ENCODE results near the gene DISP1. TPM values are rescaled to one million over a fixed set of nuclear protein-coding genes. Genes with fewer than 3 reads are reported as not detected.
A peak's percentile ranks its signal among the peaks of the same experiment; 100 is the strongest.

DISP1 gene, protein sequence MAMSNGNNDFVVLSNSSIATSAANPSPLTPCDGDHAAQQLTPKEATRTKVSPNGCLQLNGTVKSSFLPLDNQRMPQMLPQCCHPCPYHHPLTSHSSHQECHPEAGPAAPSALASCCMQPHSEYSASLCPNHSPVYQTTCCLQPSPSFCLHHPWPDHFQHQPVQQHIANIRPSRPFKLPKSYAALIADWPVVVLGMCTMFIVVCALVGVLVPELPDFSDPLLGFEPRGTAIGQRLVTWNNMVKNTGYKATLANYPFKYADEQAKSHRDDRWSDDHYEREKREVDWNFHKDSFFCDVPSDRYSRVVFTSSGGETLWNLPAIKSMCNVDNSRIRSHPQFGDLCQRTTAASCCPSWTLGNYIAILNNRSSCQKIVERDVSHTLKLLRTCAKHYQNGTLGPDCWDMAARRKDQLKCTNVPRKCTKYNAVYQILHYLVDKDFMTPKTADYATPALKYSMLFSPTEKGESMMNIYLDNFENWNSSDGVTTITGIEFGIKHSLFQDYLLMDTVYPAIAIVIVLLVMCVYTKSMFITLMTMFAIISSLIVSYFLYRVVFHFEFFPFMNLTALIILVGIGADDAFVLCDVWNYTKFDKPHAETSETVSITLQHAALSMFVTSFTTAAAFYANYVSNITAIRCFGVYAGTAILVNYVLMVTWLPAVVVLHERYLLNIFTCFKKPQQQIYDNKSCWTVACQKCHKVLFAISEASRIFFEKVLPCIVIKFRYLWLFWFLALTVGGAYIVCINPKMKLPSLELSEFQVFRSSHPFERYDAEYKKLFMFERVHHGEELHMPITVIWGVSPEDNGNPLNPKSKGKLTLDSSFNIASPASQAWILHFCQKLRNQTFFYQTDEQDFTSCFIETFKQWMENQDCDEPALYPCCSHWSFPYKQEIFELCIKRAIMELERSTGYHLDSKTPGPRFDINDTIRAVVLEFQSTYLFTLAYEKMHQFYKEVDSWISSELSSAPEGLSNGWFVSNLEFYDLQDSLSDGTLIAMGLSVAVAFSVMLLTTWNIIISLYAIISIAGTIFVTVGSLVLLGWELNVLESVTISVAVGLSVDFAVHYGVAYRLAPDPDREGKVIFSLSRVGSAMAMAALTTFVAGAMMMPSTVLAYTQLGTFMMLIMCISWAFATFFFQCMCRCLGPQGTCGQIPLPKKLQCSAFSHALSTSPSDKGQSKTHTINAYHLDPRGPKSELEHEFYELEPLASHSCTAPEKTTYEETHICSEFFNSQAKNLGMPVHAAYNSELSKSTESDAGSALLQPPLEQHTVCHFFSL (N-terminal part only)
- total RNA-seq: 10 to 100 TPM in 3 of 7 donors, 1 to 10 TPM in 4; 4.4 to 14.3 (median 8.3) TPM
- polyA plus RNA-seq: 1 to 10 TPM; 1.5 to 1.9 (median 1.8) TPM
- long read RNA-seq, donor 1: 0 reads
- long read RNA-seq, donor 2: 0 reads

DNA sequence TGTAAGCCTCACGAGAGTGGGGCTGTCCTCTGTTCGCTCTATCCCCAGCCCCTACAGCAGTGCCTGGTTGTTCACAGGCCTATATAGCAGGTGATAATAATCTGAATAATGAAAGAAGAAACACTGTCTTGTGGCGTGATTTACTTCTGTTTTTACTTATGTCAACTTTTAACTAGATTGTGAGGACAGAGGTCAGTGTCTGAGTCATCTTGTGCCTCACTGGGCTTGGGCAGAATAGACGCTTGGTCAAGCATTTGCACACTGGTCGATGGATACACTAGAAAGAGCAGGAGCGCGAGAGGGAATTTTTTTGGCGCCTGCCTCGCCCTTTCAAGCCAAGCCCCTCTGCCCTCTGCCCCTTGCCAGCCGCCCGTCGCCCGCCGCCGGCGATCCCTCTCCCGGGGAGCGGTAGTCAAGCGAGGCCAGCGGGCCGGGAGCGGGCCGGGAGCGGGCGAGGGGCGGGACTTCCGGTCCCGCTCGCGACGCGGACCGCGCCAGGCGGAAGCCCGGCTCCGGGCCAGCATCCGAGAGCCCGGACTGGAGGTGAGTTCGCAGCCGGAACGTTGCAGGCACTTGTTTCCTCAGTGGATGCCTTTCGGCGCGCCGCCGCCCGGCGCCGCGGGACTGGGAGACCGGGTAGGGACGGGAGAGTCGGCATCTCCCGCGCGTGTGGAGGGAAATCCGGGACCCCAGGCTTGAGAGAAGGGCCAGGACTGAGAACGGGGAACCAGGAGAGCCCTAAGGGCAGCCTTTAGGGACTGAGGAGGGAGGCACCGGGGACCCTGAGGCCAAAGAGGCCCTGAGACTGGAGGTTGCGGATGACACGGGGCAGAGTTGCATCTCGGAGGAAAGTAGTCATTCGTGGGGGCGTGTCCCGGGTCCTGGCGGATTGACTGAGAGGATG lies at the start of gene DISP1:
Gene DISP1, plus strand, starts transcription at position 504 of the 904 bp plus-strand sequence. CDS start 127,785 bp downstream, outside the sequence.
- H3K27ac ChIP-seq: peak within 1 kb of the TSS; percentile 55 to 91 (median 88)
- no peaks in the 10 kb centered on the region for H3K27me3 ChIP-seq (replicated peaks in 1 of 7)
- H3K4me3 ChIP-seq: peak within 1 kb of the TSS; percentile 49 to 88 (median 78)
- no peaks in the 10 kb centered on the region for H3K36me3 ChIP-seq
- peak; percentile 67 to 85 (median 83) for TF ChIP-seq POLR2AphosphoS5 (IDR thresholded peaks at IDR 0.05)
- no peak for TF ChIP-seq POLR2A (IDR thresholded peaks at IDR 0.05)
- TF ChIP-seq, protein P1, sequence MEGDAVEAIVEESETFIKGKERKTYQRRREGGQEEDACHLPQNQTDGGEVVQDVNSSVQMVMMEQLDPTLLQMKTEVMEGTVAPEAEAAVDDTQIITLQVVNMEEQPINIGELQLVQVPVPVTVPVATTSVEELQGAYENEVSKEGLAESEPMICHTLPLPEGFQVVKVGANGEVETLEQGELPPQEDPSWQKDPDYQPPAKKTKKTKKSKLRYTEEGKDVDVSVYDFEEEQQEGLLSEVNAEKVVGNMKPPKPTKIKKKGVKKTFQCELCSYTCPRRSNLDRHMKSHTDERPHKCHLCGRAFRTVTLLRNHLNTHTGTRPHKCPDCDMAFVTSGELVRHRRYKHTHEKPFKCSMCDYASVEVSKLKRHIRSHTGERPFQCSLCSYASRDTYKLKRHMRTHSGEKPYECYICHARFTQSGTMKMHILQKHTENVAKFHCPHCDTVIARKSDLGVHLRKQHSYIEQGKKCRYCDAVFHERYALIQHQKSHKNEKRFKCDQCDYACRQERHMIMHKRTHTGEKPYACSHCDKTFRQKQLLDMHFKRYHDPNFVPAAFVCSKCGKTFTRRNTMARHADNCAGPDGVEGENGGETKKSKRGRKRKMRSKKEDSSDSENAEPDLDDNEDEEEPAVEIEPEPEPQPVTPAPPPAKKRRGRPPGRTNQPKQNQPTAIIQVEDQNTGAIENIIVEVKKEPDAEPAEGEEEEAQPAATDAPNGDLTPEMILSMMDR (IDR thresholded peaks at IDR 0.05 in 8 of 11, conservative IDR thresholded peaks at IDR 0.05 in 3 of 11): peak in 1 of 11 experiments; percentile 1
- H3K4me1 ChIP-seq: peaks cover 0 to 40% (median 25%) of the 10 kb centered on the region in 6 donors
- peak; percentile 94 for DNase-seq
- 2 to 8% (median 3%) methylated on average over 24 to 67 of the region's 67 CpGs for WGBS, 5 donors
- no peaks in the 10 kb centered on the region for H3K9me3 ChIP-seq
- intact Hi-C loops (cut with DNase I; ENCODE audit: low total_unique reads): no loop called here

DNA sequence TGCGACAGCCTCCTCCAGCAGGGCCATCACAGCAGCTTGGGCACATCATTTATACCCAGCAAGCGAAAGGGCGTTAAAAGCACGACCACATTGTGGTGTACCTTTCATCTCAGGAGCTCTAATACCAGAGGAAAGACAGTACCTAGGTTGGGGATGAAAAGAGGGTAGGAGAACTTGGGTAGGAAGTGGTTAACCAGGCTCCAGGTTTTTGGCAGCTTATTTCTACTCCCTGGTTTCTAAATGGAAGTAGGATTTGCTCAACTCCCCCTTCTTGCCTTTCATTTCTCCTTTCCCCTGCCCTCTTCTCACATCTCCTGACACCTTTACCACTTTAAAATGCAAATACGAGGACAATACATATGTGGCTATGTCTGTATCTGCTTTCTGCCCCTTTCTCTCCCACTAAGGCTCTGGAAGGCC lies 47.7 kb upstream of the DISP1 start:
- Histone ChIP-seq H3K4me3 (no peak overlapping the region), H3K36me3 (peaks cover 0 to 8% (median 0%) of the 10 kb centered on the region in 6 donors), H3K4me1 (peaks cover 0 to 20% (median 5%) of the 10 kb centered on the region in 6 donors), H3K9me3 (peaks cover 5 to 27% (median 14%) of the 10 kb centered on the region in 8 donors), H3K27me3 (replicated peaks in 1 of 7) (no peaks in the 10 kb centered on the region), H3K27ac (peak overlapping the region in 1 of 8 donors; percentile 2)
- TF ChIP-seq POLR2AphosphoS5 (IDR thresholded peaks at IDR 0.05): no peak
- TF ChIP-seq, protein P1 (IDR thresholded peaks at IDR 0.05 in 8 of 11, conservative IDR thresholded peaks at IDR 0.05 in 3 of 11): no peak
- no peak for TF ChIP-seq POLR2A (IDR thresholded peaks at IDR 0.05)
- intact Hi-C loops (cut with DNase I; ENCODE audit: low total_unique reads): no loop called here
- no peak for DNase-seq
- 49 to 74% (median 60%) methylated on average over 5 of the region's 5 CpGs for WGBS, 5 donors

- Histone ChIP-seq H3K27me3 (replicated peaks in 1 of 7) (no peaks in the 10 kb centered on the region), H3K36me3 (peaks cover 0 to 8% (median 0%) of the 10 kb centered on the region in 6 donors), H3K4me1 (peaks cover 0 to 33% (median 16%) of the 10 kb centered on the region in 6 donors), H3K9me3 (peaks cover 5 to 27% (median 14%) of the 10 kb centered on the region in 8 donors), H3K27ac (no peak overlapping the region), H3K4me3 (no peak overlapping the region)
- no peak for DNase-seq
- TF ChIP-seq, protein P1 (IDR thresholded peaks at IDR 0.05 in 8 of 11, conservative IDR thresholded peaks at IDR 0.05 in 3 of 11): no peak
- no peak for TF ChIP-seq POLR2AphosphoS5 (IDR thresholded peaks at IDR 0.05)
- no peak for TF ChIP-seq POLR2A (IDR thresholded peaks at IDR 0.05)
- intact Hi-C loops (cut with DNase I; ENCODE audit: low total_unique reads): no loop called here
Observed at GRCh38 chr1:222768592-222768991, 46.2 kb upstream of the DISP1 start.

Data from spleen (tissue), 13 donors.